Activated CD8-positive, alpha-beta memory T cell treated with anti-CD3 and anti-CD28 coated beads, Interleukin-2, amount 50 U/mL, for 4 hours (primary cell): Measurements from ENCODE around the gene SLC7A5.

Experiments
- DNase-seq: peaks from one replicate; pipeline ENCODE4 v3.0.0-alpha.2; 2020

The SLC7A5 gene

GRCh38 chr16:87860553-87861299, 8.6 kb downstream of the SLC7A5 start:
- DNase-seq = peak; percentile 37

- peak; percentile 18 for DNase-seq
Measured at GRCh38 chr16:87858151-87858993, 10.9 kb downstream of the SLC7A5 start.

GRCh38 chr16:87856791-87857228, 12.5 kb downstream of the SLC7A5 start:
- DNase-seq = peak; percentile 21

- no peak for DNase-seq
Measured at GRCh38 chr16:87855852-87856715, 13.2 kb downstream of the SLC7A5 start.

GRCh38 chr16:87854907-87855683, 14.2 kb downstream of the SLC7A5 start:
- DNase-seq = no peak

- no peak for DNase-seq
Measured at GRCh38 chr16:87854053-87854906, 15.0 kb downstream of the SLC7A5 start.

- peak; percentile 90 for DNase-seq
Measured at GRCh38 chr16:87853411-87854052, 15.8 kb downstream of the SLC7A5 start.

GRCh38 chr16:87851601-87852000, 17.7 kb downstream of the SLC7A5 start:
- no peak for DNase-seq

GRCh38 chr16:87851141-87851587, 18.1 kb downstream of the SLC7A5 start:
- no peak for DNase-seq

- DNase-seq = peak; percentile 74
Measured at GRCh38 chr16:87850009-87851006, 19.0 kb downstream of the SLC7A5 start.

- no peak for DNase-seq
Measured at GRCh38 chr16:87849419-87850008, 19.8 kb downstream of the SLC7A5 start.

GRCh38 chr16:87848676-87849345, 20.5 kb downstream of the SLC7A5 start:
- no peak for DNase-seq

GRCh38 chr16:87847785-87848675, 21.3 kb downstream of the SLC7A5 start:
- no peak for DNase-seq

GRCh38 chr16:87847467-87847784, 21.9 kb downstream of the SLC7A5 start:
- DNase-seq = no peak

GRCh38 chr16:87846705-87847466, 22.4 kb downstream of the SLC7A5 start:
- DNase-seq = no peak

- DNase-seq = no peak
Measured at GRCh38 chr16:87845807-87846619, 23.3 kb downstream of the SLC7A5 start.
